NCI-H2171 treated with DMSO at 0.1 percent for 48 hours (cell line): Measurements from ENCODE around the gene IL24.

ENCODE experiments used
- DNase-seq: peaks from one replicate; lab custom pipeline; 2025; lab: John Stamatoyannopoulos, UW

The IL24 gene

GRCh38 chr1:206880314-206880713 is 16.9 kb upstream of the IL24 start:
- DNase-seq, result no peak

- DNase-seq, result no peak
Observed at GRCh38 chr1:206882555-206882954, 14.7 kb upstream of the IL24 start.

GRCh38 chr1:206883160-206883559 is 14.1 kb upstream of the IL24 start:
- DNase-seq, result no peak

GRCh38 chr1:206883876-206884275 is 13.4 kb upstream of the IL24 start:
- DNase-seq, result no peak

GRCh38 chr1:206885341-206886060 is 11.7 kb upstream of the IL24 start:
- no peak for DNase-seq

GRCh38 chr1:206886831-206887230 is 10.4 kb upstream of the IL24 start:
- no peak for DNase-seq

GRCh38 chr1:206887701-206888100 is 9.5 kb upstream of the IL24 start:
- DNase-seq, result no peak

- peak; percentile 5 for DNase-seq
Observed at GRCh38 chr1:206890125-206891060, 6.8 kb upstream of the IL24 start.

- DNase-seq, result no peak
Observed at GRCh38 chr1:206891412-206891811, 5.8 kb upstream of the IL24 start.

- DNase-seq, result peak; percentile 32
Observed at GRCh38 chr1:206892351-206892984, 4.8 kb upstream of the IL24 start.

- DNase-seq, result no peak
Observed at GRCh38 chr1:206893380-206893779, 3.9 kb upstream of the IL24 start.

GRCh38 chr1:206895325-206895724 is 1.9 kb upstream of the IL24 start:
- DNase-seq, result peak; percentile 83

GRCh38 chr1:206895837-206896242 is 1.4 kb upstream of the IL24 start:
- DNase-seq, result peak; percentile 88

- peak; percentile 87 for DNase-seq
Observed at GRCh38 chr1:206896261-206896660, 982 bp upstream of the IL24 start.

GRCh38 chr1:206898089-206898914 is 1.1 kb downstream of the IL24 start:
- DNase-seq, result no peak

- no peak for DNase-seq
Observed at GRCh38 chr1:206898915-206899431, 1.7 kb downstream of the IL24 start.

GRCh38 chr1:206899717-206900116 is 2.5 kb downstream of the IL24 start:
- no peak for DNase-seq

- DNase-seq, result no peak
Observed at GRCh38 chr1:206900149-206900548, 2.9 kb downstream of the IL24 start.

- DNase-seq, result no peak
Observed at GRCh38 chr1:206901944-206902343, 4.7 kb downstream of the IL24 start.

- DNase-seq, result no peak
Observed at GRCh38 chr1:206902702-206903101, 5.5 kb downstream of the IL24 start.

GRCh38 chr1:206903687-206904086 is 6.4 kb downstream of the IL24 start:
- no peak for DNase-seq
